T47D (cell line): ENCODE data around the gene SLC22A7.

Source experiments
- DNase-seq, 2 experiments: peaks; one replicate each; pipeline versions ENCODE4 v3.0.0 to v3.0.0-alpha.2; 2011 to 2012; ENCODE audit warnings: low read depth in 1 of 2, low spot score in 1 of 2
- JUND ChIP-seq: IDR thresholded peaks from 2 replicates; pipeline ENCODE4 v1.6.1; 2012; ENCODE audit warnings: low read depth
- in situ Hi-C: cut with HindIII; loops from 2 replicates; pipeline ENCODE4 v1.10.0; 2016; ENCODE audit warnings: low sequenced_read_pairs, low pct_unique_long_range_greater_than_20kb

The SLC22A7 gene

DNA sequence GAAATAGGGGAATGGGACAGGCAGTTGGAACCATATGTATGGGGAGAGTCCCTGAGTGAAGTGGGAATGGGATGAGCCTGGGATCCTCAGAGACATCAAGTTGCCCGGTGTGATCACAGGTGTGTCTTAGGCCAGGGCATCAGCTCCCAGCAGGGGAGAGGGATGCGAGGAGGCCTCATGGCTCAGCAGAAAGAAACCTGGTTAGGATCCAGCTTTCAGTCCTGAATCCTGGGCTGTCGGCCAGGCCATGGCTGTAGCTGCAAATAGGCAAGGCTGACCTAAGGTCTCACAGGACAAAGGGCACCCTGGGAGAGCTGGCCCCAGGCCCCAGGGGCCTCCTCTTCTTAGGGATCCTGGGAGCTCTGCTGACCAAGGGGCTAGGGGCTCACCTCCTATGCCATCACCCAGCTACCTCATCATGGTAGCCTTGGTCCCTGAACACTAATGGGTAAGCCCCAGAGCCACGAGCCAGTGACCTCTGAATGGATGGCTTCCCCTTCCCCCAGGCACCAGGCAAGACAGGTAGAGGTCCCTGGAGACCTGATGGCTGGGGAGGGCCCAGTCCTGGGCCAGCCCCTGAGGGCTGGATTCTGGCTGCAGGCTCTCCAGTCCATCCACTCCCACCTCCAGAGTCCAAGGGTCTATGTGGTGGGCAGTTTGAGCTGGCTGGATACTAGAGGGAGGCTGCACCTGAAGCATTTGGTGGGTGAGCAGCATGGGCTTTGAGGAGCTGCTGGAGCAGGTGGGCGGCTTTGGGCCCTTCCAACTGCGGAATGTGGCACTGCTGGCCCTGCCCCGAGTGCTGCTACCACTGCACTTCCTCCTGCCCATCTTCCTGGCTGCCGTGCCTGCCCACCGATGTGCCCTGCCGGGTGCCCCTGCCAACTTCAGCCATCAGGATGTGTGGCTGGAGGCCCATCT, at the start of gene SLC22A7:
SLC22A7 (plus strand) TSS at position 617 of the 921 bp plus-strand sequence; CDS start at position 716, 99 bp downstream.
- no peak for TF ChIP-seq JUND
- in situ Hi-C loops = no loop called here
- no peak for DNase-seq

DNA sequence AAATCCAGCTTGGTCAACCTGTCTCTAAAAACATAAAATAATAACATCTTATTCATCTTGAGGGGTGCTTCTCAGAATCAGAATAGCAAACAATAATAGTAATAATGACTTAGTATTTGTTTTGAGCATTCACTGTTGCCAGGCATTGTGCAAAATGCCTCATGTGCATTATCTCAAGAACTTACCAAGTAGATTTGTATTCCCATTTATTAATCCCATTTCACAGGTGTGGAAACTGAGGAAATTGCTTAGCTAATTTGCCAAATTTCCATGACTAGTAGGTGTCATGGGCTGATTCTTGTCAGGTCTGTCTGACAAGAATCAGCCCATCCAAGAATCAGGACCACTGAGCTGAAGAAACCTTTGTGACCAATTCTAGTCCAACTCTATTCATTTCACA, 49.3 kb upstream of the SLC22A7 start:
- no peak for DNase-seq
- no peak for TF ChIP-seq JUND
- in situ Hi-C loops = no loop called here

- DNase-seq = peak in 1 of 2 experiments; percentile 61
- in situ Hi-C loops = no loop called here
Observed at GRCh38 chr6:43250992-43251373, 47.1 kb upstream of the SLC22A7 start.

DNA sequence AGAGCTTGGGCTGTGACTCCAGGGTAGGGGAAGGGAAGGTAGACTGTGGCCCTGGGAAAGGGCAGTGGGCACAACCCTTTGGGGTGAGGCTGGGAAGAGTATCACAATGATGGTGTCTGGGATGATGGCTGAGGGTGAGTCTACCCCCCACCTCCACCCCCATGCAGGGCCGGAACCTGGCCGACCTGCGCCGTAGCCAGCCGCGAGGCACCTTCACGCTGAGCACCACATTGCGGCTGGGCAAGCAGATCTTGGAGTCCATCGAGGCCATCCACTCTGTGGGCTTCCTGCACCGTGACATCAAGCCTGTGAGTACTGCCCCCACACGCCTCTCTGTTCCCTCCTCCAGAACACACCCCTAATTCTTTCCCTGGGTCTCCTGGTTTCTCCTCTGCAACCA, 44.7 kb upstream of the SLC22A7 start:
- in situ Hi-C loops = no loop called here
- no peak for DNase-seq
- no peak for TF ChIP-seq JUND

More at GRCh38 chr6:43250992-43251373, 47.1 kb upstream of the SLC22A7 start:
- TF ChIP-seq JUND = no peak

- no peak for DNase-seq
- no peak for TF ChIP-seq JUND
- in situ Hi-C loops = no loop called here
Observed at GRCh38 chr6:43254138-43254817, 43.8 kb upstream of the SLC22A7 start.

GRCh38 chr6:43254846-43255245, 43.2 kb upstream of the SLC22A7 start:
- no peak for DNase-seq
- no peak for TF ChIP-seq JUND
- in situ Hi-C loops = no loop called here

- DNase-seq = no peak
- in situ Hi-C loops = no loop called here
- TF ChIP-seq JUND = no peak
Observed at GRCh38 chr6:43255408-43256054, 42.5 kb upstream of the SLC22A7 start.

DNA sequence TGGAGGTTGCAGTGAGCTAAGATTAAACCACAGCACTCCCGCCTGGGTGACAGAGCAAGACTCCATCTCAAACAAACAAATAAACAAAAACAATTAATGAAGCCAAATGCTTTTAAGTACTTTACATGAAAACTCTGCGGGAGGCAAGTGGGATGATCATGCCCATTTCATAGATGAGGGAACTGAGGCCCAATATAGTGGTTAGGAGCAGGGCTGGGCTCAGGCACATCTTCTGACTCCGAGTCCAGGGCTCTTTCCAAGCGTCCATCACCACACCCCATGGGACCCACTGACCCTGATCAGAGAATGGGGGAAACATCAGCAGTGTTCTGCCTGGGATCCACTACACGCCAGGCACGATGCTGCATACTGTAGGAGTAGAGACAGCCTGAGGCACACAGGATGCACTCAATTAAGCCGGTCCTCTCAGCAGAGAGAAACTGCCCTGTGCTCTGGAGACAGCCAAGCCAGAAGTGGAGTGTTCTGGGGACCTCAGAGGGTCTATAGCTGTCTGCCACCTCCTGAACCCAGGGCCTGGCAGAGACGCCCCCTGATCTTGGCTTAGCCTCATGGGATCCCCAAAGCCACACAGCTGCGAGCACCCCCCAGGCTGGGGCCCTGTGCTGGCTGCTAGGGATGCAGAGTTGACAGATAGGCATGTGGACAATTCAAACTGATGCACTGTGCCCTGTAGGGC, 41.2 kb upstream of the SLC22A7 start:
- in situ Hi-C loops = no loop called here
- TF ChIP-seq JUND = no peak
- DNase-seq = no peak

GRCh38 chr6:43257367-43258145, 40.5 kb upstream of the SLC22A7 start:
- no peak for TF ChIP-seq JUND
- DNase-seq = no peak
- in situ Hi-C loops = no loop called here

DNA sequence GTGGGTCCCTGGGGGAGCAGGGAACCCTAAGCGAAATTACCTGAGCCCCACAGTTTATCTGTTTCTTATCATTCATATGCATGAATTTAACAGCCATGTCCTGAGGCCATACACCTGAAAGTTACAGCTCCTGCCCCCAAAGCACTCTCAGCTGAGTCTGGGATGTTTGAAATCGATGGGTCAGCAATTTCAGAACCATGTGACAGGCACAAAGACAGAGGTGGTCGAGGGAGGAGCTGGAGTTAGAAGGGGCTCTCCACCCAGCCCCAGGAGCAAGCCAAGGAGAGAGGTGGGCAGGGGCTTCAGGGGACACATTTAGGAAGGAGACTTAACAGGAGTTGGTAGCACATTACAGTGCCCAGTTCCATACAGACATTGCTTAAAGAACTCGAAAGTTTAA, 39.9 kb upstream of the SLC22A7 start:
- in situ Hi-C loops = no loop called here
- TF ChIP-seq JUND = no peak
- DNase-seq = no peak

DNA sequence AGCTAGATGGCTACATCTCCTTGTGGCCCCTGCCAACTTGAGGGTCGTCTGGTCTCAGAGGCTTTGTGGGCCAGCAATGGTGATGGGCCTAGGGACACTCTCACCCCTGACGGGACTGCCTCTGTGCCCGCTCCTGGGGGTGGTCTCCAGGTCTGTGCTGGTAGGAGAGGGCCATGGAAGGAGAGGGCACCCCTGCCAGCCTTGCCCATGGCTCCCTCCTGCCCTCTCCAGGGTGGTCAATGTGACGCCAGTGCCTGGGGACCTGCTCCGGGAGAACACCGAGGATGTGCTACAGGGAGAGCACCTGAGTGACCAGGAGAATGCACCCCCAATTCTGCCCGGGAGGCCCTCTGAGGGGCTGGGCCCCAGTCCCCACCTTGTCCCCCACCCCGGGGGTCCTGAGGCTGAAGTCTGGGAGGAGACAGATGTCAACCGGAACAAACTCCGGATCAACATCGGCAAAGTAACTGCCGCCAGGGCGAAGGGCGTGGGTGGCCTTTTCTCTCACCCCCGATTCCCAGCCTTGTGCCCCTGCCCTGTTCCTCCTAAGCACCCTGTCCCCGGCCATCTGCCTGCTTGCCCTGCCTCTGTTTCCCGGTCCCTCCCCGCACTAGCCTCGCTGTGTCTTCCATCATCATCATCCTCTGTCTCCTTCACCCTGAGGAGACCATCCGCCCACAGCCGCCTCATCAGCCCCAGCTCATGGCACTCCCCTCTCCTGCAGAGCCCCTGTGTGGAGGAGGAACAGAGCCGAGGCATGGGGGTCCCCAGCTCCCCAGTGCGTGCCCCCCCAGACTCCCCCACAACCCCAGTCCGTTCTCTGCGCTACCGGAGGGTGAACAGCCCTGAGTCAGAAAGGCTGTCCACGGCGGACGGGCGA, 39.0 kb upstream of the SLC22A7 start:
- in situ Hi-C loops = no loop called here
- TF ChIP-seq JUND = no peak

More for the DNA sequence above, 39.0 kb upstream of the SLC22A7 start:
- no peak for DNase-seq
